Activated CD4-positive, alpha-beta T cell treated with anti-CD3 and anti-CD28 coated beads, Interleukin-2, amount 50 U/mL, for 16 hours (primary cell): ENCODE measurements around the gene IFI6.
"Not testable (repeated sequence)": the region's sequence is repeated elsewhere in the genome, so short reads cannot be mapped to it uniquely, and the experiment has no call there.

Source experiments
- DNase-seq: peaks from one replicate; pipeline ENCODE4 v3.0.0-alpha.2; 2020

IFI6 gene

GRCh38 chr1:27649306-27649635 is 22.7 kb downstream of the IFI6 start:
- no peak for DNase-seq

GRCh38 chr1:27648602-27649305 is 23.2 kb downstream of the IFI6 start:
- no peak for DNase-seq

GRCh38 chr1:27647328-27647727 is 24.7 kb downstream of the IFI6 start:
- DNase-seq, result no peak

- no peak for DNase-seq
Observed at GRCh38 chr1:27646676-27647075, 25.3 kb downstream of the IFI6 start.

- DNase-seq, result no peak
Observed at GRCh38 chr1:27645071-27645415, 26.9 kb downstream of the IFI6 start.

- DNase-seq, result no peak
Observed at GRCh38 chr1:27644369-27645070, 27.5 kb downstream of the IFI6 start.

- DNase-seq, result peak; percentile 74
Observed at GRCh38 chr1:27643600-27644368, 28.2 kb downstream of the IFI6 start.

- DNase-seq, result not testable (repeated sequence)
Observed at GRCh38 chr1:27640514-27640913, 31.5 kb downstream of the IFI6 start.

GRCh38 chr1:27638805-27639204 is 33.2 kb downstream of the IFI6 start:
- no peak for DNase-seq

- DNase-seq, result no peak
Observed at GRCh38 chr1:27638047-27638734, 33.8 kb downstream of the IFI6 start.

GRCh38 chr1:27635396-27636142 is 36.4 kb downstream of the IFI6 start:
- DNase-seq, result no peak

GRCh38 chr1:27634985-27635367 is 37.0 kb downstream of the IFI6 start, which contains the start of gene FGR:
FGR (minus strand) TSS chr1:27635185; CDS start chr1:27623916, 11,269 bp downstream.
- DNase-seq, result no peak

- DNase-seq, result peak; percentile 28
Observed at GRCh38 chr1:27634177-27634984, 37.6 kb downstream of the IFI6 start.

GRCh38 chr1:27633640-27634176 is 38.3 kb downstream of the IFI6 start:
- DNase-seq, result no peak

GRCh38 chr1:27633298-27633610 is 38.7 kb downstream of the IFI6 start:
- DNase-seq, result no peak

GRCh38 chr1:27632387-27633297 is 39.4 kb downstream of the IFI6 start:
- DNase-seq, result peak; percentile 64

- DNase-seq, result no peak
Observed at GRCh38 chr1:27630859-27631491, 41.0 kb downstream of the IFI6 start.

- DNase-seq, result no peak
Observed at GRCh38 chr1:27628712-27629111, 43.3 kb downstream of the IFI6 start.

- DNase-seq, result not testable (repeated sequence)
Observed at GRCh38 chr1:27627733-27628132, 44.3 kb downstream of the IFI6 start.

- DNase-seq, result no peak
Observed at GRCh38 chr1:27627061-27627460, 44.9 kb downstream of the IFI6 start.
